ENCODE measurements around the gene UBE2L3. TPM values are rescaled to one million over a fixed set of nuclear protein-coding genes. Genes with fewer than 3 reads are reported as not detected.

The UBE2L3 gene
- total and polyA plus RNA-seq, 4 donors: 37.2 to 63.0 (median 44.0) TPM

- no peak for ATAC-seq (ENCODE audit: insufficient read depth, low FRiP score)
- 91 to 92% methylated on average over 23 of the region's 23 CpGs for WGBS, 2 donors
- H3K9ac ChIP-seq (ENCODE audit: insufficient read depth in 1 of 2, low read length in 2 of 2): no peak overlapping the region
- no peaks in the 10 kb centered on the region for H3K9me3 ChIP-seq (ENCODE audit: control insufficient read depth in 4 of 4, insufficient read depth in 3 of 4, low read length in 3 of 4)
- DNase-seq: no peak
- H3K4me3 ChIP-seq: no peak overlapping the region
- TF ChIP-seq CTCF (IDR thresholded peaks at IDR 0.05; ENCODE audit: control extremely low read depth, extremely low read depth): no peak
- peaks cover 0 to 14% (median 2%) of the 10 kb centered on the region in 5 donors for H3K4me1 ChIP-seq (ENCODE audit: control insufficient read depth in 5 of 5, insufficient read depth in 5 of 5, low read length in 5 of 5)
- H3K27me3 ChIP-seq (ENCODE audit: control insufficient read depth in 3 of 3, insufficient read depth in 3 of 3, low read length in 2 of 3): no peaks in the 10 kb centered on the region
- peaks cover 0 to 28% (median under 1%) of the 10 kb centered on the region in 4 donors for H3K36me3 ChIP-seq (ENCODE audit: control insufficient read depth in 4 of 4, insufficient read depth in 4 of 4, low read length in 4 of 4)
- no peak overlapping the region for H3K27ac ChIP-seq (ENCODE audit: low read depth in 1 of 2, low read length in 1 of 2)
Observed at GRCh38 chr22:21622919-21623647, 55.6 kb downstream of the UBE2L3 start.

- no peaks in the 10 kb centered on the region for H3K9me3 ChIP-seq (ENCODE audit: control insufficient read depth in 4 of 4, insufficient read depth in 3 of 4, low read length in 3 of 4)
- ATAC-seq (ENCODE audit: insufficient read depth, low FRiP score) (no peak), DNase-seq (no peak)
- H3K36me3 ChIP-seq (ENCODE audit: control insufficient read depth in 4 of 4, insufficient read depth in 4 of 4, low read length in 4 of 4): peaks cover 0 to 28% (median under 1%) of the 10 kb centered on the region in 4 donors
- H3K27me3 ChIP-seq (ENCODE audit: control insufficient read depth in 3 of 3, insufficient read depth in 3 of 3, low read length in 2 of 3): no peaks in the 10 kb centered on the region
- H3K27ac ChIP-seq (ENCODE audit: low read depth in 1 of 2, low read length in 1 of 2): no peak overlapping the region
- peaks cover 0 to 14% (median 4%) of the 10 kb centered on the region in 5 donors for H3K4me1 ChIP-seq (ENCODE audit: control insufficient read depth in 5 of 5, insufficient read depth in 5 of 5, low read length in 5 of 5)
- 93 to 95% methylated on average over 7 of the region's 7 CpGs for WGBS, 2 donors
- TF ChIP-seq CTCF (IDR thresholded peaks at IDR 0.05; ENCODE audit: control extremely low read depth, extremely low read depth): no peak
- no peak overlapping the region for H3K9ac ChIP-seq (ENCODE audit: insufficient read depth in 1 of 2, low read length in 2 of 2)
- no peak overlapping the region for H3K4me3 ChIP-seq
Observed at GRCh38 chr22:21623648-21623970, 56.1 kb downstream of the UBE2L3 start.

- no peak overlapping the region for H3K9ac ChIP-seq (ENCODE audit: insufficient read depth in 1 of 2, low read length in 2 of 2)
- H3K27ac ChIP-seq (ENCODE audit: low read depth in 1 of 2, low read length in 1 of 2): peak overlapping the region in 1 of 2 donors; percentile 29
- WGBS, 2 donors: 71 to 86% methylated on average over 8 of the region's 8 CpGs
- no peaks in the 10 kb centered on the region for H3K9me3 ChIP-seq (ENCODE audit: control insufficient read depth in 4 of 4, insufficient read depth in 3 of 4, low read length in 3 of 4)
- peaks cover 0 to 27% (median under 1%) of the 10 kb centered on the region in 4 donors for H3K36me3 ChIP-seq (ENCODE audit: control insufficient read depth in 4 of 4, insufficient read depth in 4 of 4, low read length in 4 of 4)
- H3K4me3 ChIP-seq: no peak overlapping the region
- DNase-seq: peak in 1 of 3 donors; percentile 22
- no peak for TF ChIP-seq CTCF (IDR thresholded peaks at IDR 0.05; ENCODE audit: control extremely low read depth, extremely low read depth)
- H3K27me3 ChIP-seq (ENCODE audit: control insufficient read depth in 3 of 3, insufficient read depth in 3 of 3, low read length in 2 of 3): no peaks in the 10 kb centered on the region
- ATAC-seq (ENCODE audit: insufficient read depth, low FRiP score): no peak
- peaks cover 0 to 20% (median 10%) of the 10 kb centered on the region in 5 donors for H3K4me1 ChIP-seq (ENCODE audit: control insufficient read depth in 5 of 5, insufficient read depth in 5 of 5, low read length in 5 of 5)
Observed at GRCh38 chr22:21624120-21624879, 56.8 kb downstream of the UBE2L3 start.

All from lung (tissue), 12 donors.